Type B pancreatic cell (in vitro differentiated cells): ENCODE data around the gene CA11. TPM values are rescaled to one million over a fixed set of nuclear protein-coding genes. Genes with fewer than 3 reads are reported as not detected.

ENCODE experiments used
- DNase-seq: peaks from one replicate; pipeline ENCODE4 v3.0.0; 2021; ENCODE audit warnings: mixed read lengths; ENCODE audit not compliant: unreplicated experiment; ENCODE audit errors: extremely low spot score
- H3K27ac Mint-ChIP-seq: 2 replicates; pipeline ENCODE4 v1.8.0; 2021; ENCODE audit warnings: mild to moderate bottlenecking, mixed read lengths
- H3K27me3 Mint-ChIP-seq: 2 replicates; pipeline ENCODE4 v1.8.0; 2021; ENCODE audit warnings: mixed read lengths
- H3K36me3 Mint-ChIP-seq: 2 replicates; pipeline ENCODE4 v1.8.0; 2021; ENCODE audit warnings: mixed read lengths
- H3K4me1 Mint-ChIP-seq: one replicate; pipeline ENCODE4 v1.8.0; 2021; ENCODE audit warnings: mixed read lengths; ENCODE audit not compliant: unreplicated experiment
- H3K4me3 Mint-ChIP-seq: 2 replicates; pipeline ENCODE4 v1.8.0; 2021; ENCODE audit warnings: mild to moderate bottlenecking, mixed read lengths
- H3K9me3 Mint-ChIP-seq: 2 replicates; pipeline ENCODE4 v1.8.0; 2021; ENCODE audit warnings: mixed read lengths
- CTCF ChIP-seq: fragments of 200-600 bp; sonication (generic); conservative IDR thresholded peaks from 2 replicates; pipeline ENCODE4 v1.5.0; 2021; ENCODE audit warnings: antibody characterized with exemption, mild to moderate bottlenecking
- total RNA-seq: library from RNA; stranded (reverse); gene quantifications from 2 replicates; pipeline ENCODE4 v1.2.1, GENCODE V29; 2021; ENCODE audit warnings: low replicate concordance

CA11 gene
- total RNA-seq, 1 donor from 2014 or later: 43.3 TPM

GRCh38 chr19:48668332-48668731, 22.3 kb upstream of the CA11 start:
- no peak for DNase-seq
- no peaks in the 10 kb centered on the region for H3K9me3 Mint-ChIP-seq
- no peak overlapping the region for H3K4me3 Mint-ChIP-seq
- TF ChIP-seq CTCF: no peak
- no peaks in the 10 kb centered on the region for H3K27me3 Mint-ChIP-seq
- H3K4me1 Mint-ChIP-seq: peaks cover 7% of the 10 kb centered on the region
- H3K36me3 Mint-ChIP-seq: no peaks in the 10 kb centered on the region
- no peak overlapping the region for H3K27ac Mint-ChIP-seq

GRCh38 chr19:48665786-48666185, 19.8 kb upstream of the CA11 start:
- H3K27me3 Mint-ChIP-seq: no peaks in the 10 kb centered on the region
- no peak overlapping the region for H3K27ac Mint-ChIP-seq
- DNase-seq: no peak
- no peak for TF ChIP-seq CTCF
- no peaks in the 10 kb centered on the region for H3K36me3 Mint-ChIP-seq
- H3K4me3 Mint-ChIP-seq: no peak overlapping the region
- H3K9me3 Mint-ChIP-seq: no peaks in the 10 kb centered on the region
- H3K4me1 Mint-ChIP-seq: peaks cover 5% of the 10 kb centered on the region

GRCh38 chr19:48664476-48664875, 18.5 kb upstream of the CA11 start:
- Mint-ChIP-seq H3K4me3 (no peak overlapping the region), H3K27ac (no peak overlapping the region), H3K9me3 (no peaks in the 10 kb centered on the region), H3K4me1 (peaks cover 5% of the 10 kb centered on the region), H3K36me3 (no peaks in the 10 kb centered on the region), H3K27me3 (no peaks in the 10 kb centered on the region)
- TF ChIP-seq CTCF: no peak
- no peak for DNase-seq

- H3K27me3 Mint-ChIP-seq: no peaks in the 10 kb centered on the region
- no peak overlapping the region for H3K4me3 Mint-ChIP-seq
- peaks cover 5% of the 10 kb centered on the region for H3K4me1 Mint-ChIP-seq
- no peak for TF ChIP-seq CTCF
- H3K27ac Mint-ChIP-seq: no peak overlapping the region
- no peaks in the 10 kb centered on the region for H3K36me3 Mint-ChIP-seq
- DNase-seq: no peak
- H3K9me3 Mint-ChIP-seq: no peaks in the 10 kb centered on the region
Observed at GRCh38 chr19:48663667-48664066, 17.7 kb upstream of the CA11 start.

- H3K4me1 Mint-ChIP-seq: peaks cover 12% of the 10 kb centered on the region
- H3K27ac Mint-ChIP-seq: no peak overlapping the region
- TF ChIP-seq CTCF: no peak
- no peak for DNase-seq
- H3K4me3 Mint-ChIP-seq: no peak overlapping the region
- no peaks in the 10 kb centered on the region for H3K9me3 Mint-ChIP-seq
- no peaks in the 10 kb centered on the region for H3K36me3 Mint-ChIP-seq
- no peaks in the 10 kb centered on the region for H3K27me3 Mint-ChIP-seq
Observed at GRCh38 chr19:48661711-48662090, 15.7 kb upstream of the CA11 start.
